ENCODE data around the gene NKD2. TPM values are rescaled to one million over a fixed set of nuclear protein-coding genes. Genes with fewer than 3 reads are reported as not detected.
"Not testable (repeated sequence)": the region's sequence is repeated elsewhere in the genome, so short reads cannot be mapped to it uniquely, and the experiment has no call there.

Gene NKD2
- total RNA-seq, 1 experiment from 2014 or later: 4.3 TPM

DNA sequence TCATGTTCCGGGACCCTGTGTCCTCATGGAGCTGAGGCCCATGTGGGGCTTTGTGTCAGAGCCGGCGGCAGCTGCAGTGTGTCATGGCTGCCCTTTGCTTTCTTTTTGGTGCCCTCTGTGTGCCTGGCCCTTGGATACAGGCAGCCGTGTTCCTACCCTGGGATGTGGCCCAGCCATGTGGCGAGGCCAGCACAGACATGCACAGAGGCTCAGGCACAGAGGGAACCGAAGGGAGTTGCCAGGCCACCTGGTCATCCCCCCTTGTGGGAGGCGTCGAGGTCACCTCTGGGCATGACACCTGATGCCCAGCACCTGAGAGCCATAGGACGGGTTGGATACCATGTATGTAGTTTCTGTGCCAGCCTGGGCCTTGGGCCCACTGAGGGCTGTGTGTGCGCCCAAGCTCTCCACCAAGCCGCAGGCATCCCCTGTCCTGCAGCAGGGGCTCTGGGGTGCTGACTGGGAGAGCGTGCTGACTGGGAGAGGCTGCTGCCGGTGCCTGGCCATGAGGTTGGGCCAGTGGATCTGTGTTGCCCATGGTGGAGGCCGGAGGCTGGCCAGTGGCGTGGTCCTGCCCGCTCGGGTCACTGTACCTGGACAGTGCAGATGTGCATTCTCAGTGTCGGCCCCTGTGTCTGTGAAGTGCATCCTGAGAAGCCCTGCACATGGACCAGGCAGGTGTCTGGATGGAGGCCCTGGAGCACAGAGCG, 4.8 kb downstream of the NKD2 start:
- no peak for DNase-seq (ENCODE audit: low spot score)

DNA sequence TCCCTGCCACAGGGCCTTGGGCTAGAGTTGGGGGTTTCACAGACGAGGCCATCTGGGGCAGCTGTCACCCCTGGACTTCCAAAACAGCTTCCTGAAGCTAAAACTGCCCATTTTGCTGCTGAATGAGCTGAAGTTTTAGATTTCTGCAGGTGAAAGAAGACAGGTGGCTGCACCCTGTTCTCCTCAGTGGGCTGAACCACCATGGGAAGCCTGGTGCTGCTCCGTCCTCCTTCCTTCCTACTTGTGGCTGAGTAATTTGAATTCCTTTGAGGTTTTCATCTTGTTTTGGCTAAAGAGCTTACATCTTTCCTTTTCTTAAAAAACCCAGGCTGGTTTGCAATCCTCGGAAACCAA, 5.3 kb downstream of the NKD2 start:
- DNase-seq (ENCODE audit: low spot score): no peak

GRCh38 chr5:1014346-1014745, 5.7 kb downstream of the NKD2 start:
- DNase-seq (ENCODE audit: low spot score): no peak

DNA sequence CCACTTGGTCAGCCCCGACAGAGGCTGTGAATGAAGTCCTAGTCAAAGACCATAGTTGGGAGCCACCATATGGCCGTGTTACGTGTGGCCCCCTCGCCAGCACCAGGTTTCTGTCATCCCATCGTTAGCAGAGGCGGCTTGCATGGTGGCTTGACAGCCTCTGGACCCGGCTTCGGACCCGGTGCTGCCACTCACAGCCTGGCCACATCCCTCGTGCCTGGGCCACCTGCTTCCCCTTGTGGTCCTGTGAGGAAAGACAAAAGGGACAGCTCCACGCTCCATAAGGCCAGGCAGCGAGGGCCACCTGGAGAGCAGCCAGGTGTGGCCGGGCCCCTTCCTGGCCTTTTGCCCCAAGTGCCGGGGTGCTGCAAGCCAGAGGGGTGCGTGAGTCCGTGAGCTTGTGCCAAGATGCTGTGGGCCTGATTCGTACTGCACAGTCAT, 6.2 kb downstream of the NKD2 start:
- DNase-seq (ENCODE audit: low spot score): no peak

DNA sequence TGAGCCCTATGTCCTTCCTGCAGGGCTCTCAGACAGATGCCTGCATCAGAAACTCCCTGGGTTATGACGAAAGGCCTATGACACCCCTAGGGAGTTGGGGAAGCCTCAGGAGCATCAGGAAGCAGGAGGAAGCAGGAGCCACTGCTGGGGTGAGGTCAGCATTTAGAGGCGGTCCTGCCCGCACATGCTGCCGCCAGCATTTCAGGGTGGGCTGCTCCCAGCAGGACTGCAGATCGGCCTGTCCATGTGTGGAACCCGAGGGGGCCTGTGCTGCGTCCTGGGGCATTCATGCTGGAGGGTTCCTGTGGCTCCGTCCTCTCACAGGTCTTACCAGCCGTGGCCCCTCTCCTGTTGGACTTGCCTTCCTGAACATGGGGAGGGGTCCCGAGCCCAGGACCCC, 6.9 kb downstream of the NKD2 start:
- no peak for DNase-seq (ENCODE audit: low spot score)

- DNase-seq (ENCODE audit: low spot score): no peak
Observed at GRCh38 chr5:1016036-1016435, 7.4 kb downstream of the NKD2 start.

DNA sequence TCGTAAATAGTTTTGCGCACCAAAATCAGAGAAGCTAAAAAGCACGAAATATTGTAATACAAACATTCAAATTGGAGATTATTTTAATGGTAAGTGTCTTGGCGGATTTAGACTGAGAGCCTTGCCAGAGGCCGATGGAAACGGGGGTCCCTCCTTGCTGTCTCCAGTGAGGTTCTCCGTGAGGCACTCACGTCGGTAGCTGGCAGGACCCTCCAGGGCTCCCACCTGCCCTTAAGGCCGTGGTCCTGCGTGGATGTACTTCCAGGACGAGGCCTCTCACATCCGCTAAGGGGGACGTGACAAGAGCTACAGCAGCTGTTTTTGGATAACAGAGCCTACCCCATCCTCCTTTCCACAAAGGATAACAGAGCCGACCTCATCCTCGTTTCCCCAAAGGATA, 7.9 kb downstream of the NKD2 start:
- no peak for DNase-seq (ENCODE audit: low spot score)

DNA sequence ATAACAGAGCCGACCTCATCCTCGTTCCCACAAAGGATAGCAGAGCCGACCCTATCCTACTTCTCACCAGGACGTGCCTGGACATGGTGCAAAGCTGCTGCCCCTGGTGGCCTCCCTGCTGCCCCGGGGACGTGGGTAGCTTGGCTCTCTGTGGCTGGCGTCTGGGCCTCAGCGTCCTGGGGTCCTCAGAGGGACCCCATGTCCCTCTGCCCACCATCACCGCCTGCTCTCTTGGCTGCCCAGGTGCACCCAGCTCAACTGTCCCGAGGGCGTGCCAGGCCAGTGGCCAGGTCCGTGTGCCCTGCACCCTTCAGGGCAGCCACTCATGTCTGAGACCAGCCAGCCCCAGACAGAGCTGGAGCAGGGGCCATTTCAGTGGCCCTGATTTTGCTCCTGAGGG, 8.5 kb downstream of the NKD2 start:
- DNase-seq (ENCODE audit: low spot score): no peak

- no peak for DNase-seq (ENCODE audit: low spot score)
Observed at GRCh38 chr5:1017691-1018455, 9.3 kb downstream of the NKD2 start.

GRCh38 chr5:1018596-1018995, 10.0 kb downstream of the NKD2 start:
- DNase-seq (ENCODE audit: low spot score): no peak

DNA sequence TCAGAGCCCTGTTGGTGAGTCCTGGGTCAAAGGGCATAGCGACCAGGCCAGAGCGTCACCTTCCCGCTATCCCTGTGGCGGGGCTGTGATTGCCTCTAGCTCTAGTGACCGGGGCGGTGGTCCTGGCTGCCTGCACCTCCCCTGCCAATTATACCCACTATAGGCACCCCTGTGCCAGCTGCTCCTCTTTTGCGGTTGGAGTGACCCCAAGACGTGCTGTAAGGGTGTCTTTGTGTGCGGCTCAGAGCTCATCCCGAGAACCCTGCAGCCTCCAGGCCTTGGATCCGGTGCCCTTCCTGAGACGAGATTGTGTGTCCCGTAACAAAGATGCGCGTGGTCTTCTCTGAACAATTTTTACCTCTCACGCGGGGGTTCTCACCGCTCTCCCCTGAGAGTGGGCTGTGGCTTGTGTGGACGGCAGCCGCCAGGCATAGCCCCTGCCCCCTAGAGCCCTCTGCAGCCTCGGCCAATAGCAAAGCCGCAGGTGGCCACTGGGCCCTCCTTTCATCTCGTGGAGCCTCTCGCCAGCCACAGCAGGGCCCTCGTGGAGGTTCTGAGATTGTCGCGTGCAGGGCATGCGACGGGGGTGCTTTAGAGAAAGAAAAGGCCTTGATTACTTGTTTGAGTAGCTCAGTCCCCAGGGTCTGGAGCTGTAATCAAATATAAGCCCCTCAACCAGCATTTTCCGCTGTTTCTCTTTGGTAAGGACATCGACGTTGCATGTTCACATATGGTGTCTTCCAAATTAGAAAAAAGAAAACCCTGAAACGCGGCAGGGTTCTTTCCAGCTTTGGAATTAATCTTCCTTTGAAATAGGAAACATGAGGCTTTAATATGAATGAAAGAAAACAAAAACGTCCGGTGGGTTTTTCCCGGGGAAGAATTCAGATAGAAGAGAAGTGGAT, 10.7 kb downstream of the NKD2 start:
- no peak for DNase-seq (ENCODE audit: low spot score)

GRCh38 chr5:1020452-1020961, 11.9 kb downstream of the NKD2 start:
- DNase-seq (ENCODE audit: low spot score): no peak

GRCh38 chr5:1021136-1021968, 12.8 kb downstream of the NKD2 start:
- DNase-seq (ENCODE audit: low spot score): no peak

- DNase-seq (ENCODE audit: low spot score): not testable (repeated sequence)
Observed at GRCh38 chr5:1021969-1022336, 13.4 kb downstream of the NKD2 start.

GRCh38 chr5:1026700-1027621, 18.4 kb downstream of the NKD2 start:
- DNase-seq (ENCODE audit: low spot score): no peak

DNA sequence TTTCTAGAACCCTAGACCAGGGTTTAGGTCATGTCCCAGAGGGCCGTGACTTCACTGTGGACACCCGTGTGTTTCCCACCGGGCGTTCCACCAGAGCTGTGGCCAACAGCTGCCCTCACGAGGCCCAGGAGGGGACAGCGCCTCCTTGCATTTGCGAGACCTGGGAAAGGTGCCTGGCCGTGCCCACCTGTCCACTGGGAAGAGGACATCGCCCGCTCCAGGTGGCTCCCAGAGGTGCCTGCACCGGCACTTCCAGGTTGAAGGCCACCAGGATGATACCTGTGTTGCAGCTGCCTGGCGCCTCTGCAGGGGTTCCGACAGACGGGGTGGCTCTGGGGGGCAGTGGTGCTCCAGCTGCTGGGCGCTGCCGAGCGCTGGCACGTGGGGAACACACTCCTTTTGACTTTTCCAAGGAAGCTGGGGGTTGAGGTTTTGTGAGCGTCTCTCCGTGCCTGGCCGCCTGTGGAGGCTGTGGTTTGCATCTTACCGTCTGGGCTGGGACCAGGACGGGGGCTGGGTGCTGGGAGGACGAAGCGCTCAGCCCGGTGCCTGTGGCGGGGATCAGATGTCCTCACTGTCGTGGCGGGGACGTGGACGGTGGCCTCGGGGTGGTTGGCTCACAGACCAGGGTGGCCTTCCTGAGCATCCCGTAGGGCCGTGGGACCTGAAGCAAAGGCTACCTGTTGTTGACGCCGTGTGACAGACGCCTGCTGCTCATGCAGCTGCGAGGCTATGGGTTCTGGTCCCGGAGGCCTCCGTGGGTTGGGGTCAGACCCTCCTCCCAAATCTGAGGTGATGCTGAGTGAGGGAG, 19.2 kb downstream of the NKD2 start:
- no peak for DNase-seq (ENCODE audit: low spot score)

- no peak for DNase-seq (ENCODE audit: low spot score)
Observed at GRCh38 chr5:1028481-1029281, 20.1 kb downstream of the NKD2 start.

- no peak for DNase-seq (ENCODE audit: low spot score)
Observed at GRCh38 chr5:1029282-1029944, 20.8 kb downstream of the NKD2 start.
